Neural cell (in vitro differentiated cells): ENCODE results near the gene FNDC3B. TPM values are rescaled to one million over a fixed set of nuclear protein-coding genes. Genes with fewer than 3 reads are reported as not detected.

ENCODE experiments used
- H2AFZ ChIP-seq: fragments of 200-600, 300-800 bp; sonication (generic), shearing (Covaris generic); 2 replicates; pipeline ENCODE4 v1.6.0; 2014; ENCODE audit warnings: low read depth, mild to moderate bottlenecking, antibody characterized with exemption, low read length, moderate library complexity
- H3F3A ChIP-seq: fragments of 200-600 bp; shearing (Covaris generic); 2 replicates; pipeline ENCODE4 v1.6.1; 2016; ENCODE audit warnings: mild to moderate bottlenecking, moderate library complexity, mixed read lengths, antibody characterized with exemption, low read length; ENCODE audit not compliant: insufficient read depth, poor library complexity, severe bottlenecking
- H3K27ac ChIP-seq: fragments of 200-600, 300-800 bp; sonication (generic), shearing (Covaris generic); 2 replicates; pipeline ENCODE4 v1.5.1; 2014; ENCODE audit warnings: mild to moderate bottlenecking, low read length, moderate library complexity
- H3K27me3 ChIP-seq: fragments of 300-800, 200-600 bp; sonication (generic), shearing (Covaris generic); 2 replicates; pipeline ENCODE4 v1.6.0; 2014; ENCODE audit warnings: mild to moderate bottlenecking, low read depth, low read length, moderate library complexity; ENCODE audit not compliant: insufficient read depth
- H3K36me3 ChIP-seq: fragments of 300-800, 200-600 bp; sonication (generic), shearing (Covaris generic); 2 replicates; pipeline ENCODE4 v1.5.1; 2014; ENCODE audit warnings: mild to moderate bottlenecking, antibody characterized with exemption, low read length, moderate library complexity; ENCODE audit not compliant: insufficient read depth
- H3K4me2 ChIP-seq: fragments of 300-800, 200-600 bp; sonication (generic), shearing (Covaris generic); 2 replicates; pipeline ENCODE4 v1.6.0; 2014; ENCODE audit warnings: mild to moderate bottlenecking, low read length
- H3K4me3 ChIP-seq: fragments of 300-800, 200-600 bp; sonication (generic), shearing (Covaris generic); 2 replicates; pipeline ENCODE4 v1.5.1; 2014; ENCODE audit warnings: mild to moderate bottlenecking, low read length, moderate library complexity
- H3K79me2 ChIP-seq: fragments of 200-600 bp; shearing (Covaris generic); replicated peaks from 2 replicates; pipeline ENCODE4 v1.6.0; 2014; ENCODE audit warnings: mild to moderate bottlenecking, low read length, moderate library complexity; ENCODE audit not compliant: insufficient read depth
- H3K9ac ChIP-seq: fragments of 300-800, 200-600 bp; sonication (generic), shearing (Covaris generic); 2 replicates; pipeline ENCODE4 v1.6.1; 2016; ENCODE audit warnings: mild to moderate bottlenecking, low read length, mixed read lengths
- H3K9me2 ChIP-seq: fragments of 200-600 bp; shearing (Covaris generic); 2 replicates; pipeline ENCODE4 v1.6.1; 2016; ENCODE audit warnings: mild to moderate bottlenecking, low read length, mixed read lengths; ENCODE audit not compliant: insufficient read depth
- H3K9me3 ChIP-seq: fragments of 200-600, 300-800 bp; sonication (generic), shearing (Covaris generic); 2 replicates; pipeline ENCODE4 v1.6.1; 2016; ENCODE audit warnings: mild to moderate bottlenecking, mixed run types, low read length, moderate library complexity, mixed read lengths
- H4K20me1 ChIP-seq: fragments of 200-600 bp; shearing (Covaris generic); 2 replicates; pipeline ENCODE4 v1.6.1; 2016; ENCODE audit warnings: mild to moderate bottlenecking, mixed run types; ENCODE audit not compliant: insufficient read depth
- EP300 ChIP-seq: fragments of 450-650 bp; conservative IDR thresholded peaks from 2 replicates; pipeline ENCODE4 v1.6.1; 2014; ENCODE audit warnings: antibody characterized with exemption, mild to moderate bottlenecking, moderate library complexity; ENCODE audit not compliant: poor library complexity, severe bottlenecking
- EZH2 ChIP-seq: fragments of 200-600, 300-800 bp; shearing (Covaris generic), sonication (generic); IDR thresholded peaks from 2 replicates; pipeline ENCODE4 v1.6.1; 2014; ENCODE audit warnings: antibody characterized with exemption, low read length, borderline replicate concordance, mild to moderate bottlenecking; ENCODE audit not compliant: insufficient read depth, poor library complexity, severe bottlenecking
- MXI1 ChIP-seq: fragments of 450-650 bp; conservative IDR thresholded peaks from 2 replicates; pipeline ENCODE4 v1.6.1; 2014; ENCODE audit warnings: antibody characterized with exemption, mild to moderate bottlenecking; ENCODE audit not compliant: poor library complexity, severe bottlenecking
- POLR2AphosphoS5 ChIP-seq: IDR thresholded peaks from 2 replicates; pipeline ENCODE4 v1.6.1; 2012
- RAD21 ChIP-seq: fragments of 450-650 bp; conservative IDR thresholded peaks from 2 replicates; pipeline ENCODE4 v1.6.1; 2014; ENCODE audit warnings: antibody characterized with exemption, mild to moderate bottlenecking, moderate library complexity
- SMC3 ChIP-seq: fragments of 450-650 bp; conservative IDR thresholded peaks from 2 replicates; pipeline ENCODE4 v1.6.1; 2014; ENCODE audit warnings: antibody characterized with exemption, mild to moderate bottlenecking, moderate library complexity; ENCODE audit not compliant: poor library complexity
- TAF1 ChIP-seq: IDR thresholded peaks from 2 replicates; pipeline ENCODE4 v1.6.1; 2012; ENCODE audit warnings: low read depth
- polyA plus RNA-seq: library from polyadenylated mRNA; depleted of rRNA; stranded (reverse); fragments of >200 nt; gene quantifications from 2 replicates; pipeline ENCODE4 v1.2.3, GENCODE V29; 2014
- TF ChIP-seq, protein P1 (sequence below): fragments of 450-650 bp; IDR thresholded peaks from 2 replicates; pipeline ENCODE4 v1.5.1; 2014; ENCODE audit warnings: antibody characterized with exemption, mild to moderate bottlenecking, moderate library complexity; ENCODE audit not compliant: poor library complexity, severe bottlenecking
- TF ChIP-seq, protein P2 (sequence below): IDR thresholded peaks from 2 replicates; pipeline ENCODE4 v1.6.1; 2012; ENCODE audit warnings: borderline replicate concordance

FNDC3B gene
- polyA plus RNA-seq, 1 donor from 2014 or later, result 4.9 TPM

DNA sequence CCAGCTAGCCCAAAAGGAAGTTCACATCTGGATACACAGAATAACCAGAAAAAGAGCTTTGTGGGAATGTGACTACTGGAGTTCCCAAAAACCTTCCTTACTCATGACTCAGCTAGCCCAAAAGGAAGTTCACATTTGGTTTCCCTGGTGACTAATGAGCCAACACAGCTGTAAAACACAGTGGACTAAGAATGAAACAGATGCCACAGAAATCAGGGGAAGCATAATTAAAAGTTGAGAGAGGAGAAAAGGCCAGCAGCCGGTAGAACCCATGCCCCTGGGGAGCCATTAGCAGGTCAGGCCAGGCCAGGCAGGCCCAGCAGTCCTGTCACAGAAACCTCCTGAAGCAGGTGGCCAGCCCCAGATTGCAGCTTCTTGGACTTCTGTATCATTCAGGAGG, 278.6 kb downstream of the FNDC3B start:
- Histone ChIP-seq H3K9me2 (no peaks in the 10 kb centered on the region), H3K9ac (no peak overlapping the region), H3F3A (no peaks in the 10 kb centered on the region), H2AFZ (no peak overlapping the region), H3K79me2 (no peaks in the 10 kb centered on the region), H3K27ac (no peak overlapping the region), H3K36me3 (no peaks in the 10 kb centered on the region), H3K9me3 (no peaks in the 10 kb centered on the region), H3K27me3 (no peaks in the 10 kb centered on the region), H3K4me2 (no peak overlapping the region), H4K20me1 (no peaks in the 10 kb centered on the region), H3K4me3 (no peak overlapping the region)
- no peak for TF ChIP-seq MXI1
- TF ChIP-seq POLR2AphosphoS5, result no peak
- TF ChIP-seq SMC3, result no peak
- TF ChIP-seq, protein P1, sequence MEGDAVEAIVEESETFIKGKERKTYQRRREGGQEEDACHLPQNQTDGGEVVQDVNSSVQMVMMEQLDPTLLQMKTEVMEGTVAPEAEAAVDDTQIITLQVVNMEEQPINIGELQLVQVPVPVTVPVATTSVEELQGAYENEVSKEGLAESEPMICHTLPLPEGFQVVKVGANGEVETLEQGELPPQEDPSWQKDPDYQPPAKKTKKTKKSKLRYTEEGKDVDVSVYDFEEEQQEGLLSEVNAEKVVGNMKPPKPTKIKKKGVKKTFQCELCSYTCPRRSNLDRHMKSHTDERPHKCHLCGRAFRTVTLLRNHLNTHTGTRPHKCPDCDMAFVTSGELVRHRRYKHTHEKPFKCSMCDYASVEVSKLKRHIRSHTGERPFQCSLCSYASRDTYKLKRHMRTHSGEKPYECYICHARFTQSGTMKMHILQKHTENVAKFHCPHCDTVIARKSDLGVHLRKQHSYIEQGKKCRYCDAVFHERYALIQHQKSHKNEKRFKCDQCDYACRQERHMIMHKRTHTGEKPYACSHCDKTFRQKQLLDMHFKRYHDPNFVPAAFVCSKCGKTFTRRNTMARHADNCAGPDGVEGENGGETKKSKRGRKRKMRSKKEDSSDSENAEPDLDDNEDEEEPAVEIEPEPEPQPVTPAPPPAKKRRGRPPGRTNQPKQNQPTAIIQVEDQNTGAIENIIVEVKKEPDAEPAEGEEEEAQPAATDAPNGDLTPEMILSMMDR, result no peak
- no peak for TF ChIP-seq EZH2
- TF ChIP-seq EP300, result no peak
- no peak for TF ChIP-seq RAD21
- TF ChIP-seq TAF1, result no peak
- TF ChIP-seq, protein P2, sequence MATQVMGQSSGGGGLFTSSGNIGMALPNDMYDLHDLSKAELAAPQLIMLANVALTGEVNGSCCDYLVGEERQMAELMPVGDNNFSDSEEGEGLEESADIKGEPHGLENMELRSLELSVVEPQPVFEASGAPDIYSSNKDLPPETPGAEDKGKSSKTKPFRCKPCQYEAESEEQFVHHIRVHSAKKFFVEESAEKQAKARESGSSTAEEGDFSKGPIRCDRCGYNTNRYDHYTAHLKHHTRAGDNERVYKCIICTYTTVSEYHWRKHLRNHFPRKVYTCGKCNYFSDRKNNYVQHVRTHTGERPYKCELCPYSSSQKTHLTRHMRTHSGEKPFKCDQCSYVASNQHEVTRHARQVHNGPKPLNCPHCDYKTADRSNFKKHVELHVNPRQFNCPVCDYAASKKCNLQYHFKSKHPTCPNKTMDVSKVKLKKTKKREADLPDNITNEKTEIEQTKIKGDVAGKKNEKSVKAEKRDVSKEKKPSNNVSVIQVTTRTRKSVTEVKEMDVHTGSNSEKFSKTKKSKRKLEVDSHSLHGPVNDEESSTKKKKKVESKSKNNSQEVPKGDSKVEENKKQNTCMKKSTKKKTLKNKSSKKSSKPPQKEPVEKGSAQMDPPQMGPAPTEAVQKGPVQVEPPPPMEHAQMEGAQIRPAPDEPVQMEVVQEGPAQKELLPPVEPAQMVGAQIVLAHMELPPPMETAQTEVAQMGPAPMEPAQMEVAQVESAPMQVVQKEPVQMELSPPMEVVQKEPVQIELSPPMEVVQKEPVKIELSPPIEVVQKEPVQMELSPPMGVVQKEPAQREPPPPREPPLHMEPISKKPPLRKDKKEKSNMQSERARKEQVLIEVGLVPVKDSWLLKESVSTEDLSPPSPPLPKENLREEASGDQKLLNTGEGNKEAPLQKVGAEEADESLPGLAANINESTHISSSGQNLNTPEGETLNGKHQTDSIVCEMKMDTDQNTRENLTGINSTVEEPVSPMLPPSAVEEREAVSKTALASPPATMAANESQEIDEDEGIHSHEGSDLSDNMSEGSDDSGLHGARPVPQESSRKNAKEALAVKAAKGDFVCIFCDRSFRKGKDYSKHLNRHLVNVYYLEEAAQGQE, result no peak

DNA sequence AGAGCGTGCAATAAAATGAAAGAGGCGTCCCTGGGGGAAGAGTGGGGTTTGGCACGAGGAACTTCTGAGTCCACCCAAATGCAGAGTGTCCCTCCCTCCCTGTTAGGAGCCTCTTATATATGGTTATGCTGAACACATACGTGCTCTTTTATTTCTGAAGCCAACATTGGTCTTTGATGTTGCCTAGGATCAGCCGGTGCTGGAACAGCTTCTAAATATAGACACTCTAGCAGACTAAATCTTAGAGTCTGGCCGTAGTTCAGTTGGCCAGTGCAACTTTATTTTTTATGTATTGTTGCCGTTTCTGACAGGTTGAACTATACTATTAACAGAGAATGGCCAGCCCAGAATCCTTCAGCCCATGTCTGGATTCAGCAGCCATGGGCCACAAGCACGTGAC, 280.2 kb downstream of the FNDC3B start:
- Histone ChIP-seq H3K4me2 (no peak overlapping the region), H3K4me3 (no peak overlapping the region), H4K20me1 (no peaks in the 10 kb centered on the region), H3K27me3 (no peaks in the 10 kb centered on the region), H3F3A (no peaks in the 10 kb centered on the region), H2AFZ (no peak overlapping the region), H3K79me2 (no peaks in the 10 kb centered on the region), H3K9me3 (no peaks in the 10 kb centered on the region), H3K9me2 (no peaks in the 10 kb centered on the region), H3K27ac (no peak overlapping the region), H3K36me3 (no peaks in the 10 kb centered on the region), H3K9ac (no peak overlapping the region)
- TF ChIP-seq, protein P1, result no peak
- TF ChIP-seq SMC3, result no peak
- no peak for TF ChIP-seq POLR2AphosphoS5
- no peak for TF ChIP-seq EP300
- no peak for TF ChIP-seq EZH2
- TF ChIP-seq, protein P2, result no peak
